ENCODE data around the gene ABCD4.
"Not testable (repeated sequence)": the region's sequence is repeated elsewhere in the genome, so short reads cannot be mapped to it uniquely, and the experiment has no call there.

ABCD4 gene

GRCh38 chr14:74302634-74303569 is at the start of gene ABCD4:
Gene ABCD4 (minus strand): TSS chr14:74302934. CDS start chr14:74302912, 22 bp downstream.
- Mint-ChIP-seq H3K4me1 (ENCODE audit: low read depth) (peaks cover 32% of the 10 kb centered on the region), H3K9me3 (ENCODE audit: low read depth) (no peaks in the 10 kb centered on the region), H3K27me3 (no peaks in the 10 kb centered on the region), H3K27ac (peak within 1 kb of the TSS; percentile 98), H3K36me3 (peaks cover 8% of the 10 kb centered on the region), H3K4me3 (peak within 1 kb of the TSS; percentile 100)

- Mint-ChIP-seq H3K27me3 (no peaks in the 10 kb centered on the region), H3K9me3 (ENCODE audit: low read depth) (no peaks in the 10 kb centered on the region), H3K27ac (no peak overlapping the region), H3K4me3 (no peak overlapping the region), H3K36me3 (no peaks in the 10 kb centered on the region), H3K4me1 (ENCODE audit: low read depth) (no peaks in the 10 kb centered on the region)
Measured at GRCh38 chr14:74350928-74351323, 48.2 kb upstream of the ABCD4 start.

- Mint-ChIP-seq H3K27ac (no peak overlapping the region), H3K36me3 (no peaks in the 10 kb centered on the region), H3K4me3 (no peak overlapping the region), H3K9me3 (ENCODE audit: low read depth) (no peaks in the 10 kb centered on the region), H3K4me1 (ENCODE audit: low read depth) (no peaks in the 10 kb centered on the region), H3K27me3 (no peaks in the 10 kb centered on the region)
Measured at GRCh38 chr14:74350211-74350927, 47.6 kb upstream of the ABCD4 start.

- H3K9me3 Mint-ChIP-seq (ENCODE audit: low read depth): no peaks in the 10 kb centered on the region
- H3K27ac Mint-ChIP-seq: no peak overlapping the region
- H3K4me3 Mint-ChIP-seq: no peak overlapping the region
- no peaks in the 10 kb centered on the region for H3K27me3 Mint-ChIP-seq
- H3K4me1 Mint-ChIP-seq (ENCODE audit: low read depth): no peaks in the 10 kb centered on the region
- H3K36me3 Mint-ChIP-seq: no peaks in the 10 kb centered on the region
Measured at GRCh38 chr14:74349757-74350156, 47.0 kb upstream of the ABCD4 start.

GRCh38 chr14:74348735-74349463 is 46.2 kb upstream of the ABCD4 start:
- Mint-ChIP-seq H3K9me3 (ENCODE audit: low read depth) (no peaks in the 10 kb centered on the region), H3K27ac (no peak overlapping the region), H3K4me1 (ENCODE audit: low read depth) (no peaks in the 10 kb centered on the region), H3K4me3 (no peak overlapping the region), H3K27me3 (no peaks in the 10 kb centered on the region), H3K36me3 (no peaks in the 10 kb centered on the region)

GRCh38 chr14:74348241-74348734 is 45.6 kb upstream of the ABCD4 start, which contains the start of gene VRTN:
Gene VRTN (plus strand): TSS chr14:74348471. CDS start chr14:74356784, 8,313 bp downstream.
- Mint-ChIP-seq H3K4me3 (no peak within 1 kb of the TSS), H3K27me3 (no peaks in the 10 kb centered on the region), H3K9me3 (ENCODE audit: low read depth) (no peaks in the 10 kb centered on the region), H3K36me3 (no peaks in the 10 kb centered on the region), H3K4me1 (ENCODE audit: low read depth) (no peaks in the 10 kb centered on the region), H3K27ac (no peak within 1 kb of the TSS)

- H3K36me3 Mint-ChIP-seq: no peaks in the 10 kb centered on the region
- H3K4me3 Mint-ChIP-seq: no peak overlapping the region
- H3K27ac Mint-ChIP-seq: no peak overlapping the region
- H3K9me3 Mint-ChIP-seq (ENCODE audit: low read depth): no peaks in the 10 kb centered on the region
- H3K4me1 Mint-ChIP-seq (ENCODE audit: low read depth): no peaks in the 10 kb centered on the region
- no peaks in the 10 kb centered on the region for H3K27me3 Mint-ChIP-seq
Measured at GRCh38 chr14:74347795-74348100, 45.0 kb upstream of the ABCD4 start.

- H3K4me1 Mint-ChIP-seq (ENCODE audit: low read depth): no peaks in the 10 kb centered on the region
- no peaks in the 10 kb centered on the region for H3K36me3 Mint-ChIP-seq
- H3K27me3 Mint-ChIP-seq: no peaks in the 10 kb centered on the region
- no peak overlapping the region for H3K4me3 Mint-ChIP-seq
- H3K27ac Mint-ChIP-seq: no peak overlapping the region
- H3K9me3 Mint-ChIP-seq (ENCODE audit: low read depth): no peaks in the 10 kb centered on the region
Measured at GRCh38 chr14:74347097-74347794, 44.5 kb upstream of the ABCD4 start.

GRCh38 chr14:74346341-74346740 is 43.6 kb upstream of the ABCD4 start:
- no peaks in the 10 kb centered on the region for H3K4me1 Mint-ChIP-seq (ENCODE audit: low read depth)
- no peak overlapping the region for H3K27ac Mint-ChIP-seq
- no peak overlapping the region for H3K4me3 Mint-ChIP-seq
- H3K27me3 Mint-ChIP-seq: no peaks in the 10 kb centered on the region
- no peaks in the 10 kb centered on the region for H3K9me3 Mint-ChIP-seq (ENCODE audit: low read depth)
- H3K36me3 Mint-ChIP-seq: no peaks in the 10 kb centered on the region

- Mint-ChIP-seq H3K9me3 (ENCODE audit: low read depth) (no peaks in the 10 kb centered on the region), H3K27ac (no peak overlapping the region), H3K4me3 (no peak overlapping the region), H3K36me3 (no peaks in the 10 kb centered on the region), H3K27me3 (peaks cover 5% of the 10 kb centered on the region), H3K4me1 (ENCODE audit: low read depth) (no peaks in the 10 kb centered on the region)
Measured at GRCh38 chr14:74333909-74334308, 31.2 kb upstream of the ABCD4 start.

GRCh38 chr14:74329950-74330552 is 27.3 kb upstream of the ABCD4 start:
- H3K9me3 Mint-ChIP-seq (ENCODE audit: low read depth); H3K4me3 Mint-ChIP-seq; H3K27ac Mint-ChIP-seq; H3K27me3 Mint-ChIP-seq; H3K4me1 Mint-ChIP-seq (ENCODE audit: low read depth); H3K36me3 Mint-ChIP-seq: not testable (repeated sequence)

- peaks cover 2% of the 10 kb centered on the region for H3K36me3 Mint-ChIP-seq
- no peak overlapping the region for H3K27ac Mint-ChIP-seq
- no peak overlapping the region for H3K4me3 Mint-ChIP-seq
- H3K9me3 Mint-ChIP-seq (ENCODE audit: low read depth): no peaks in the 10 kb centered on the region
- H3K27me3 Mint-ChIP-seq: no peaks in the 10 kb centered on the region
- H3K4me1 Mint-ChIP-seq (ENCODE audit: low read depth): no peaks in the 10 kb centered on the region
Measured at GRCh38 chr14:74326369-74327152, 23.8 kb upstream of the ABCD4 start.

GRCh38 chr14:74325446-74325845 is 22.7 kb upstream of the ABCD4 start:
- Mint-ChIP-seq H3K27ac (no peak overlapping the region), H3K4me1 (ENCODE audit: low read depth) (no peaks in the 10 kb centered on the region), H3K27me3 (no peaks in the 10 kb centered on the region), H3K9me3 (ENCODE audit: low read depth) (no peaks in the 10 kb centered on the region), H3K4me3 (no peak overlapping the region), H3K36me3 (peaks cover 2% of the 10 kb centered on the region)
